Neural cell (in vitro differentiated cells): Measurements from ENCODE around the gene PPCDC. TPM values are rescaled to one million over a fixed set of nuclear protein-coding genes. Genes with fewer than 3 reads are reported as not detected.

Source experiments
- H2AFZ ChIP-seq: fragments of 200-600, 300-800 bp; sonication (generic), shearing (Covaris generic); 2 replicates; pipeline ENCODE4 v1.6.0; 2014; ENCODE audit warnings: low read depth, mild to moderate bottlenecking, antibody characterized with exemption, low read length, moderate library complexity
- H3F3A ChIP-seq: fragments of 200-600 bp; shearing (Covaris generic); 2 replicates; pipeline ENCODE4 v1.6.1; 2016; ENCODE audit warnings: mild to moderate bottlenecking, moderate library complexity, mixed read lengths, antibody characterized with exemption, low read length; ENCODE audit not compliant: insufficient read depth, poor library complexity, severe bottlenecking
- H3K27ac ChIP-seq: fragments of 200-600, 300-800 bp; sonication (generic), shearing (Covaris generic); 2 replicates; pipeline ENCODE4 v1.5.1; 2014; ENCODE audit warnings: mild to moderate bottlenecking, low read length, moderate library complexity
- H3K27me3 ChIP-seq: fragments of 300-800, 200-600 bp; sonication (generic), shearing (Covaris generic); 2 replicates; pipeline ENCODE4 v1.6.0; 2014; ENCODE audit warnings: mild to moderate bottlenecking, low read depth, low read length, moderate library complexity; ENCODE audit not compliant: insufficient read depth
- H3K36me3 ChIP-seq: fragments of 300-800, 200-600 bp; sonication (generic), shearing (Covaris generic); 2 replicates; pipeline ENCODE4 v1.5.1; 2014; ENCODE audit warnings: mild to moderate bottlenecking, antibody characterized with exemption, low read length, moderate library complexity; ENCODE audit not compliant: insufficient read depth
- H3K4me2 ChIP-seq: fragments of 300-800, 200-600 bp; sonication (generic), shearing (Covaris generic); 2 replicates; pipeline ENCODE4 v1.6.0; 2014; ENCODE audit warnings: mild to moderate bottlenecking, low read length
- H3K4me3 ChIP-seq: fragments of 300-800, 200-600 bp; sonication (generic), shearing (Covaris generic); 2 replicates; pipeline ENCODE4 v1.5.1; 2014; ENCODE audit warnings: mild to moderate bottlenecking, low read length, moderate library complexity
- H3K79me2 ChIP-seq: fragments of 200-600 bp; shearing (Covaris generic); replicated peaks from 2 replicates; pipeline ENCODE4 v1.6.0; 2014; ENCODE audit warnings: mild to moderate bottlenecking, low read length, moderate library complexity; ENCODE audit not compliant: insufficient read depth
- H3K9ac ChIP-seq: fragments of 300-800, 200-600 bp; sonication (generic), shearing (Covaris generic); 2 replicates; pipeline ENCODE4 v1.6.1; 2016; ENCODE audit warnings: mild to moderate bottlenecking, low read length, mixed read lengths
- H3K9me2 ChIP-seq: fragments of 200-600 bp; shearing (Covaris generic); 2 replicates; pipeline ENCODE4 v1.6.1; 2016; ENCODE audit warnings: mild to moderate bottlenecking, low read length, mixed read lengths; ENCODE audit not compliant: insufficient read depth
- H3K9me3 ChIP-seq: fragments of 200-600, 300-800 bp; sonication (generic), shearing (Covaris generic); 2 replicates; pipeline ENCODE4 v1.6.1; 2016; ENCODE audit warnings: mild to moderate bottlenecking, mixed run types, low read length, moderate library complexity, mixed read lengths
- H4K20me1 ChIP-seq: fragments of 200-600 bp; shearing (Covaris generic); 2 replicates; pipeline ENCODE4 v1.6.1; 2016; ENCODE audit warnings: mild to moderate bottlenecking, mixed run types; ENCODE audit not compliant: insufficient read depth
- CTCF ChIP-seq: fragments of 450-650 bp; IDR thresholded peaks from 2 replicates; pipeline ENCODE4 v1.5.1; 2014; ENCODE audit warnings: antibody characterized with exemption, mild to moderate bottlenecking, moderate library complexity; ENCODE audit not compliant: poor library complexity, severe bottlenecking
- EP300 ChIP-seq: fragments of 450-650 bp; conservative IDR thresholded peaks from 2 replicates; pipeline ENCODE4 v1.6.1; 2014; ENCODE audit warnings: antibody characterized with exemption, mild to moderate bottlenecking, moderate library complexity; ENCODE audit not compliant: poor library complexity, severe bottlenecking
- EZH2 ChIP-seq: fragments of 200-600, 300-800 bp; shearing (Covaris generic), sonication (generic); IDR thresholded peaks from 2 replicates; pipeline ENCODE4 v1.6.1; 2014; ENCODE audit warnings: antibody characterized with exemption, low read length, borderline replicate concordance, mild to moderate bottlenecking; ENCODE audit not compliant: insufficient read depth, poor library complexity, severe bottlenecking
- MXI1 ChIP-seq: fragments of 450-650 bp; conservative IDR thresholded peaks from 2 replicates; pipeline ENCODE4 v1.6.1; 2014; ENCODE audit warnings: antibody characterized with exemption, mild to moderate bottlenecking; ENCODE audit not compliant: poor library complexity, severe bottlenecking
- POLR2AphosphoS5 ChIP-seq: IDR thresholded peaks from 2 replicates; pipeline ENCODE4 v1.6.1; 2012
- RAD21 ChIP-seq: fragments of 450-650 bp; conservative IDR thresholded peaks from 2 replicates; pipeline ENCODE4 v1.6.1; 2014; ENCODE audit warnings: antibody characterized with exemption, mild to moderate bottlenecking, moderate library complexity
- REST ChIP-seq: IDR thresholded peaks from 2 replicates; pipeline ENCODE4 v1.6.1; 2012; ENCODE audit warnings: borderline replicate concordance
- SMC3 ChIP-seq: fragments of 450-650 bp; conservative IDR thresholded peaks from 2 replicates; pipeline ENCODE4 v1.6.1; 2014; ENCODE audit warnings: antibody characterized with exemption, mild to moderate bottlenecking, moderate library complexity; ENCODE audit not compliant: poor library complexity
- TAF1 ChIP-seq: IDR thresholded peaks from 2 replicates; pipeline ENCODE4 v1.6.1; 2012; ENCODE audit warnings: low read depth
- polyA plus RNA-seq: library from polyadenylated mRNA; depleted of rRNA; stranded (reverse); fragments of >200 nt; gene quantifications from 2 replicates; pipeline ENCODE4 v1.2.3, GENCODE V29; 2014

Gene PPCDC
- polyA plus RNA-seq, 1 donor from 2014 or later = 13.6 TPM

DNA sequence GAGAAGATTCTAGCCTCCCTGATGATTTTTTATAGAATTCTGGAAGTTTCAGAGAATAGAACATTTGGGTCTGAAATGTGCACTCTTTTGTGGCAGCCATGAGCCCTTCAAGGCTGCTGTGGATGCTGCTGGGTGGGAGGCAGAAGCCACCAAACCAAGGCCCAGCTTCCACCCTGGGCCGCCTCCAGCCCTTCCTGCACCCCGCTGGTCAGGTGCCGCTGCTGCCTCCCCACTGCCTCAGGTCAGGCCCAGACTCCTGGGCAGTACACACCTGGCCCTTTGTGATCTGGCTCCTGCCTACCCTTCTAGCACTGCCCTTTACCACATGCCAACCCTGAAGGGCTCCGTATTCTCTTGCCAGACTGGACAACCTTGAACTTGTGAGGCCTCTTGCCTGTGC, 28.3 kb downstream of the PPCDC start:
- H3K4me2 ChIP-seq = no peak overlapping the region
- no peaks in the 10 kb centered on the region for H4K20me1 ChIP-seq
- no peaks in the 10 kb centered on the region for H3F3A ChIP-seq
- no peak overlapping the region for H2AFZ ChIP-seq
- H3K9me2 ChIP-seq = no peaks in the 10 kb centered on the region
- no peaks in the 10 kb centered on the region for H3K27me3 ChIP-seq
- no peaks in the 10 kb centered on the region for H3K79me2 ChIP-seq
- H3K27ac ChIP-seq = no peak overlapping the region
- H3K4me3 ChIP-seq = no peak overlapping the region
- TF ChIP-seq RAD21 = no peak
- no peak for TF ChIP-seq REST
- TF ChIP-seq EP300 = no peak
- no peak for TF ChIP-seq MXI1
- no peak for TF ChIP-seq CTCF
- TF ChIP-seq SMC3 = no peak
- no peak for TF ChIP-seq EZH2
- TF ChIP-seq POLR2AphosphoS5 = no peak
- no peak for TF ChIP-seq TAF1
- no peak overlapping the region for H3K9ac ChIP-seq
- H3K36me3 ChIP-seq = no peaks in the 10 kb centered on the region
- H3K9me3 ChIP-seq = no peaks in the 10 kb centered on the region

- Histone ChIP-seq H3K27ac (no peak overlapping the region), H3K27me3 (no peaks in the 10 kb centered on the region), H3K79me2 (no peaks in the 10 kb centered on the region), H3K36me3 (no peaks in the 10 kb centered on the region), H3K9me3 (no peaks in the 10 kb centered on the region), H4K20me1 (no peaks in the 10 kb centered on the region), H3F3A (no peaks in the 10 kb centered on the region), H2AFZ (no peak overlapping the region), H3K4me3 (no peak overlapping the region), H3K9ac (no peak overlapping the region), H3K4me2 (no peak overlapping the region), H3K9me2 (no peaks in the 10 kb centered on the region)
- no peak for TF ChIP-seq CTCF
- TF ChIP-seq SMC3 = no peak
- no peak for TF ChIP-seq REST
- TF ChIP-seq EP300 = no peak
- TF ChIP-seq TAF1 = no peak
Measured at GRCh38 chr15:75052972-75053747, 29.8 kb downstream of the PPCDC start.
